Endothelial cell of umbilical vein (primary cell): ENCODE data around the gene OR51I1. TPM values are rescaled to one million over a fixed set of nuclear protein-coding genes. Genes with fewer than 3 reads are reported as not detected.

ENCODE experiments used
- BruUV-seq: library from RNA; stranded (reverse); fragments of 400-500 nt; replicated peaks from 2 replicates; lab custom pipeline; 2021; lab: Mats Ljungman, UMichigan
- CTCF ChIA-PET: fragments of 300-600, 350-600 bp; sonication (Branson Sonifier 250); formaldehyde crosslinking; loops from one replicate; lab custom pipeline; 2021; ENCODE audit warnings: antibody characterized with exemption, inconsistent platforms; lab: Charles Lee
- POLR2A ChIA-PET: fragments of 300-600, 350-600 bp; sonication (Branson Sonifier 250); formaldehyde crosslinking; loops from one replicate; lab custom pipeline; 2021; ENCODE audit warnings: antibody characterized with exemption, inconsistent platforms; lab: Charles Lee
- DNase-seq: peaks from one replicate; pipeline ENCODE4 v3.0.0-alpha.2; 2011; ENCODE audit warnings: low read depth, low spot score
- FAIRE-seq: peaks from 2 replicates; lab custom pipeline; 2011; peaks lifted over from hg19 to GRCh38; lab: Jason Lieb, UNC
- H2AFZ ChIP-seq: 2 replicates; pipeline ENCODE4 v1.6.0; 2012; ENCODE audit warnings: low read depth, low read length, control low read depth, inconsistent platforms
- H3K27ac ChIP-seq: 2 replicates; pipeline ENCODE4 v1.5.1; 2011; ENCODE audit warnings: low read depth, mild to moderate bottlenecking, control low read depth, low read length, moderate library complexity; ENCODE audit not compliant: insufficient read depth
- H3K27me3 ChIP-seq, 2 experiments: 2 replicates each; pipeline versions ENCODE4 v1.6.0 to v1.6.1; 2011; ENCODE audit warnings: low read length in 2 of 2, mixed read lengths in 1 of 2; ENCODE audit not compliant: control insufficient read depth in 2 of 2, insufficient read depth in 2 of 2
- H3K36me3 ChIP-seq, 2 experiments: 2 replicates in 1 of 2; 3 replicates in 1 of 2; pipeline ENCODE4 v1.5.1; 2011; ENCODE audit warnings: low read length in 2 of 2, mild to moderate bottlenecking in 1 of 2, moderate library complexity in 1 of 2; ENCODE audit not compliant: control insufficient read depth in 2 of 2, insufficient read depth in 2 of 2; ENCODE audit errors: extremely low read depth in 1 of 2
- H3K4me1 ChIP-seq: 3 replicates; pipeline ENCODE4 v1.5.1; 2011; ENCODE audit warnings: mild to moderate bottlenecking, low read length; ENCODE audit not compliant: control insufficient read depth, insufficient read depth; ENCODE audit errors: extremely low read depth
- H3K4me2 ChIP-seq: 2 replicates; pipeline ENCODE4 v1.6.1; 2011; ENCODE audit warnings: low read length, control low read depth, mixed read lengths; ENCODE audit not compliant: insufficient read depth
- H3K4me3 ChIP-seq, 3 experiments: fragments of 200-600 bp in 1 of 3; sonication (generic), shearing (Covaris generic) in 1 of 3; replicated peaks in 1 of 3; 2 replicates each; pipeline ENCODE4 v1.5.1; 2011 to 2016; ENCODE audit warnings: control low read depth in 3 of 3, low read length in 3 of 3, mild to moderate bottlenecking in 2 of 3, inconsistent platforms in 1 of 3, low read depth in 1 of 3, moderate library complexity in 1 of 3; ENCODE audit not compliant: insufficient read depth in 1 of 3
- H3K79me2 ChIP-seq: 2 replicates; pipeline ENCODE4 v1.6.0; 2012; ENCODE audit warnings: low read length, inconsistent platforms; ENCODE audit not compliant: control insufficient read depth, insufficient read depth
- H3K9ac ChIP-seq: replicated peaks from 2 replicates; pipeline ENCODE3; 2011; ENCODE audit warnings: low read length, control low read depth; ENCODE audit not compliant: insufficient read depth; ENCODE audit errors: extremely low read depth
- H3K9me1 ChIP-seq: replicated peaks from 3 replicates; pipeline ENCODE4 v1.6.0; 2011; ENCODE audit warnings: mild to moderate bottlenecking, low read length; ENCODE audit not compliant: control insufficient read depth, insufficient read depth; ENCODE audit errors: extremely low read depth
- H3K9me3 ChIP-seq: replicated peaks from 2 replicates; pipeline ENCODE4 v1.5.1; 2012; ENCODE audit warnings: low read length, inconsistent platforms; ENCODE audit not compliant: control insufficient read depth, insufficient read depth
- H4K20me1 ChIP-seq: replicated peaks from 2 replicates; pipeline ENCODE3; 2011; ENCODE audit warnings: mild to moderate bottlenecking, low read length; ENCODE audit not compliant: control insufficient read depth, insufficient read depth; ENCODE audit errors: extremely low read depth
- EZH2 ChIP-seq: IDR thresholded peaks from 2 replicates; pipeline ENCODE4 v1.6.1; 2012; ENCODE audit warnings: borderline replicate concordance, low read depth, mild to moderate bottlenecking, moderate library complexity, low read length, inconsistent platforms; ENCODE audit not compliant: severe bottlenecking
- FOS ChIP-seq: IDR thresholded peaks from 2 replicates; pipeline ENCODE4 v1.6.1; 2011; ENCODE audit warnings: mild to moderate bottlenecking, low read length, moderate library complexity, borderline replicate concordance; ENCODE audit not compliant: insufficient read depth
- GATA2 ChIP-seq: IDR thresholded peaks from 2 replicates; pipeline ENCODE4 v1.7.0; 2011; ENCODE audit warnings: low read depth, mild to moderate bottlenecking, moderate library complexity, mixed read lengths, low read length; ENCODE audit not compliant: insufficient read length, insufficient read depth
- JUN ChIP-seq: IDR thresholded peaks from 2 replicates; pipeline ENCODE4 v1.6.1; 2011; ENCODE audit warnings: borderline replicate concordance, low read depth; ENCODE audit not compliant: insufficient read length, insufficient read depth
- MYC ChIP-seq: IDR thresholded peaks from one replicate; pipeline ENCODE4 v1.6.1; 2011; ENCODE audit warnings: mild to moderate bottlenecking, low read depth, low read length
- POLR2A ChIP-seq: IDR thresholded peaks from 2 replicates; pipeline ENCODE4 v1.6.1; 2012; ENCODE audit warnings: low read depth, mild to moderate bottlenecking, control low read depth, low read length
- POLR2AphosphoS5 ChIP-seq: IDR thresholded peaks from 2 replicates; pipeline ENCODE4 v1.6.1; 2012; ENCODE audit warnings: low read depth, mild to moderate bottlenecking, control low read depth, low read length, moderate library complexity; ENCODE audit not compliant: insufficient read depth
- dilution Hi-C: fragments of 300-500 bp; cut with MboI; formaldehyde crosslinking; loops from one replicate; pipeline ENCODE4 v1.15.0; 2019; ENCODE audit warnings: low sequenced_read_pairs; ENCODE audit not compliant: extremely low pct_ligation_motif_present
- intact Hi-C: fragments of 100-400 bp; cut with micrococcal nuclease; formaldehyde crosslinking; loops from one replicate; pipeline ENCODE4 v1.10.0; 2022
- polyA plus RNA-seq, 4 experiments: library from polyadenylated mRNA; depleted of rRNA in 3 of 4; stranded (reverse) in 3 of 4; unstranded in 1 of 4; fragments of >200 nt; gene quantifications; 2 replicates each; pipeline versions ENCODE4 v1.2.1 to v1.2.3, GENCODE V29; 2011 to 2012; ENCODE audit warnings: missing spikeins in 1 of 4
- total RNA-seq: library from RNA; stranded (reverse); gene quantifications from 2 replicates; pipeline ENCODE4 v1.2.3, GENCODE V29; 2021
- TF ChIP-seq, protein P1 (sequence below), 2 donors: IDR thresholded peaks; 1 replicate in 1 of 2; 2 replicates in 1 of 2; pipeline ENCODE4 v1.5.1; 2011; ENCODE audit warnings: low read length in 2 of 2, mild to moderate bottlenecking in 2 of 2, moderate library complexity in 2 of 2, control low read depth in 1 of 2, inconsistent platforms in 1 of 2, low read depth in 1 of 2; ENCODE audit not compliant: insufficient read depth in 1 of 2; ENCODE audit errors: extremely low read depth in 1 of 2
- TF ChIP-seq, protein P2 (sequence below): IDR thresholded peaks from 2 replicates; pipeline ENCODE4 v1.6.1; 2011; ENCODE audit not compliant: insufficient read depth, insufficient read length

The OR51I1 gene
- total and polyA plus RNA-seq, 2 donors (not counting 3 experiments of a cell fraction or from before 2014, with no cell fraction given): not detected

DNA sequence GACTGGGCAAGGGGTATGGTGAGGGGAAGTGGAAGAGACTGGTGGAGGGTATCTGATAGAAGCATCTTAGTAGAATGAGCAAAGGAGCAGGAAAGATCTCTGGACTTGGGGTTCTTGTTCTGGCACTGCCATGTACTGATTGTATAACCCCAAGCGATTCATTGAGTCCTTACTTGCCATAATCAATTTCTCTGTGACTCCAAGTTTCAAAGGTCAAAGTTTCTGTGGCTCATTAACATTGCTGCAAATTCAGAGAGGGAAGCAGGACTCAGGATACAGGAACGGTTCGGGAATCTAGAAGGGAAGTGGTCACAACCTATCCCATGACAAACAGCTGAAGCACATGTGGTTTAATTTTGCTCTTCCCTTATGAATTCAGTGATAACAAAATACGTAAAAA is 8.1 kb upstream of the OR51I1 start:
- ChIA-PET POLR2A (no interaction called here), CTCF (interaction anchor here (1.0 kb wide), 1 partner anchor 16 kb away, joined by 3 read pairs; no protein-coding TSS in a partner anchor)
- H3K4me3 ChIP-seq: no peak overlapping the region
- intact Hi-C loops (no loop called here), dilution Hi-C loops (no loop called here)
- no peak for FAIRE-seq
- H3K9me1 ChIP-seq: no peaks in the 10 kb centered on the region
- no peaks in the 10 kb centered on the region for H3K79me2 ChIP-seq
- TF ChIP-seq POLR2A (no peak), FOS (no peak), EZH2 (no peak), POLR2AphosphoS5 (no peak), JUN (no peak), MYC (no peak), GATA2 (no peak)
- TF ChIP-seq, protein P1, sequence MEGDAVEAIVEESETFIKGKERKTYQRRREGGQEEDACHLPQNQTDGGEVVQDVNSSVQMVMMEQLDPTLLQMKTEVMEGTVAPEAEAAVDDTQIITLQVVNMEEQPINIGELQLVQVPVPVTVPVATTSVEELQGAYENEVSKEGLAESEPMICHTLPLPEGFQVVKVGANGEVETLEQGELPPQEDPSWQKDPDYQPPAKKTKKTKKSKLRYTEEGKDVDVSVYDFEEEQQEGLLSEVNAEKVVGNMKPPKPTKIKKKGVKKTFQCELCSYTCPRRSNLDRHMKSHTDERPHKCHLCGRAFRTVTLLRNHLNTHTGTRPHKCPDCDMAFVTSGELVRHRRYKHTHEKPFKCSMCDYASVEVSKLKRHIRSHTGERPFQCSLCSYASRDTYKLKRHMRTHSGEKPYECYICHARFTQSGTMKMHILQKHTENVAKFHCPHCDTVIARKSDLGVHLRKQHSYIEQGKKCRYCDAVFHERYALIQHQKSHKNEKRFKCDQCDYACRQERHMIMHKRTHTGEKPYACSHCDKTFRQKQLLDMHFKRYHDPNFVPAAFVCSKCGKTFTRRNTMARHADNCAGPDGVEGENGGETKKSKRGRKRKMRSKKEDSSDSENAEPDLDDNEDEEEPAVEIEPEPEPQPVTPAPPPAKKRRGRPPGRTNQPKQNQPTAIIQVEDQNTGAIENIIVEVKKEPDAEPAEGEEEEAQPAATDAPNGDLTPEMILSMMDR (IDR thresholded peaks at IDR 0.05; ENCODE audit: extremely low read depth in 1 of 2, insufficient read depth in 1 of 2, low read depth in 1 of 2, low read length in 2 of 2): no peak
- TF ChIP-seq, protein P2, sequence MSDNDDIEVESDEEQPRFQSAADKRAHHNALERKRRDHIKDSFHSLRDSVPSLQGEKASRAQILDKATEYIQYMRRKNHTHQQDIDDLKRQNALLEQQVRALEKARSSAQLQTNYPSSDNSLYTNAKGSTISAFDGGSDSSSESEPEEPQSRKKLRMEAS: no peak
- no peaks in the 10 kb centered on the region for H3K9me3 ChIP-seq
- no peaks in the 10 kb centered on the region for H3K36me3 ChIP-seq
- no peaks in the 10 kb centered on the region for H3K27me3 ChIP-seq
- no peak overlapping the region for H3K27ac ChIP-seq
- no peak overlapping the region for H3K9ac ChIP-seq
- H4K20me1 ChIP-seq: no peaks in the 10 kb centered on the region
- no peaks in the 10 kb centered on the region for H3K4me1 ChIP-seq
- no TSS peak for BruUV-seq
- no peak for DNase-seq
- no peak overlapping the region for H2AFZ ChIP-seq
- no peak overlapping the region for H3K4me2 ChIP-seq
